HG03039 (cell line): ENCODE results near the gene CTBP1.

Experiments used
- ATAC-seq: cut with Tn5 transposase; IDR thresholded peaks from one replicate; pipeline ENCODE4 v1.9.1; 2021; ENCODE audit warnings: mild to moderate bottlenecking, moderate library complexity; ENCODE audit not compliant: unreplicated experiment

Gene CTBP1

GRCh38 chr4:1225272-1226143 lies 23.4 kb downstream of the CTBP1 start:
- no peak for ATAC-seq

- ATAC-seq, result no peak
Observed at GRCh38 chr4:1223841-1224809, 24.8 kb downstream of the CTBP1 start.

GRCh38 chr4:1222938-1223690 lies 25.8 kb downstream of the CTBP1 start:
- ATAC-seq, result no peak

- ATAC-seq, result no peak
Observed at GRCh38 chr4:1222036-1222789, 26.7 kb downstream of the CTBP1 start.

- no peak for ATAC-seq
Observed at GRCh38 chr4:1221155-1221870, 27.6 kb downstream of the CTBP1 start.

- ATAC-seq, result no peak
Observed at GRCh38 chr4:1220566-1220965, 28.4 kb downstream of the CTBP1 start.

GRCh38 chr4:1219566-1219950 lies 29.4 kb downstream of the CTBP1 start:
- ATAC-seq, result no peak

GRCh38 chr4:1218634-1219565 lies 30.0 kb downstream of the CTBP1 start:
- peak; percentile 51 for ATAC-seq

GRCh38 chr4:1217366-1217765 lies 31.6 kb downstream of the CTBP1 start:
- no peak for ATAC-seq

GRCh38 chr4:1216869-1217294 lies 32.0 kb downstream of the CTBP1 start:
- ATAC-seq, result no peak

GRCh38 chr4:1216076-1216614 lies 32.8 kb downstream of the CTBP1 start:
- ATAC-seq, result no peak

- ATAC-seq, result peak; percentile 47
Observed at GRCh38 chr4:1215141-1216075, 33.5 kb downstream of the CTBP1 start.

GRCh38 chr4:1214101-1215095 lies 34.5 kb downstream of the CTBP1 start:
- ATAC-seq, result no peak

GRCh38 chr4:1213336-1213995 lies 35.5 kb downstream of the CTBP1 start:
- ATAC-seq, result no peak

GRCh38 chr4:1212546-1213335 lies 36.2 kb downstream of the CTBP1 start:
- no peak for ATAC-seq
